ENCODE data around the gene PRKG1.

GRCh38 chr10:51860257-51860656 lies 786.0 kb downstream of the PRKG1 start:
- TF ChIP-seq POLR2A (IDR thresholded peaks at IDR 0.05): no peak
- TF ChIP-seq, protein P1, sequence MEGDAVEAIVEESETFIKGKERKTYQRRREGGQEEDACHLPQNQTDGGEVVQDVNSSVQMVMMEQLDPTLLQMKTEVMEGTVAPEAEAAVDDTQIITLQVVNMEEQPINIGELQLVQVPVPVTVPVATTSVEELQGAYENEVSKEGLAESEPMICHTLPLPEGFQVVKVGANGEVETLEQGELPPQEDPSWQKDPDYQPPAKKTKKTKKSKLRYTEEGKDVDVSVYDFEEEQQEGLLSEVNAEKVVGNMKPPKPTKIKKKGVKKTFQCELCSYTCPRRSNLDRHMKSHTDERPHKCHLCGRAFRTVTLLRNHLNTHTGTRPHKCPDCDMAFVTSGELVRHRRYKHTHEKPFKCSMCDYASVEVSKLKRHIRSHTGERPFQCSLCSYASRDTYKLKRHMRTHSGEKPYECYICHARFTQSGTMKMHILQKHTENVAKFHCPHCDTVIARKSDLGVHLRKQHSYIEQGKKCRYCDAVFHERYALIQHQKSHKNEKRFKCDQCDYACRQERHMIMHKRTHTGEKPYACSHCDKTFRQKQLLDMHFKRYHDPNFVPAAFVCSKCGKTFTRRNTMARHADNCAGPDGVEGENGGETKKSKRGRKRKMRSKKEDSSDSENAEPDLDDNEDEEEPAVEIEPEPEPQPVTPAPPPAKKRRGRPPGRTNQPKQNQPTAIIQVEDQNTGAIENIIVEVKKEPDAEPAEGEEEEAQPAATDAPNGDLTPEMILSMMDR (IDR thresholded peaks at IDR 0.05): no peak
